B cell (primary cell): ENCODE measurements around the gene PRKCB.

ENCODE experiments used
- CTCF ChIP-seq: fragments of 200-600 bp; IDR thresholded peaks from one replicate; pipeline ENCODE4 v1.8.0; 2022; ENCODE audit warnings: antibody characterized with exemption, mild to moderate bottlenecking
- EZH2 ChIP-seq: IDR thresholded peaks from 2 replicates; pipeline ENCODE4 v1.6.1; 2012; ENCODE audit warnings: borderline replicate concordance, low read depth, mild to moderate bottlenecking, moderate library complexity, low read length; ENCODE audit not compliant: insufficient read depth, poor library complexity, severe bottlenecking

- TF ChIP-seq CTCF (no peak), EZH2 (no peak)
Measured at GRCh38 chr16:23917621-23918020, 81.8 kb downstream of the PRKCB start.
